Spinal cord (tissue), 10 donors: ENCODE data around the gene TRIM9. TPM values are rescaled to one million over a fixed set of nuclear protein-coding genes. Genes with fewer than 3 reads are reported as not detected.

ENCODE experiments used
- DNase-seq, 6 donors: peaks; one replicate each; pipeline versions ENCODE4 v3.0.0 to v3.0.0-alpha.2; 2013 to 2015; ENCODE audit warnings: low spot score in 6 of 6, low read depth in 4 of 6
- H3K27ac ChIP-seq: one replicate; pipeline ENCODE4 v1.5.1; 2013; ENCODE audit warnings: low read depth, low read length, control low read depth
- H3K27me3 ChIP-seq: one replicate; pipeline ENCODE4 v1.6.1; 2013; ENCODE audit warnings: low read length; ENCODE audit not compliant: control insufficient read depth, insufficient read depth
- H3K36me3 ChIP-seq: one replicate; pipeline ENCODE4 v1.6.1; 2013; ENCODE audit warnings: low read length; ENCODE audit not compliant: control insufficient read depth, insufficient read depth
- H3K4me1 ChIP-seq: one replicate; pipeline ENCODE4 v1.6.1; 2013; ENCODE audit warnings: low read length; ENCODE audit not compliant: control insufficient read depth, insufficient read depth
- H3K4me3 ChIP-seq: one replicate; pipeline ENCODE4 v1.5.1; 2013; ENCODE audit warnings: low read depth, low read length, control low read depth
- H3K9me3 ChIP-seq: one replicate; pipeline ENCODE4 v1.6.1; 2013; ENCODE audit warnings: low read length; ENCODE audit not compliant: control insufficient read depth, insufficient read depth
- WGBS: methylation state at CpG from one replicate; pipeline ENCODE4 v1.1.5; 2013; ENCODE audit warnings: missing lambda C conversion rate; ENCODE audit not compliant: insufficient coverage; 5-methylcytosine and 5-hydroxymethylcytosine counted together
- polyA plus RNA-seq, 2 donors: library from polyadenylated mRNA; unstranded; fragments of 120-200 nt; gene quantifications; one replicate each; pipeline ENCODE4 v1.2.1, GENCODE V29; 2013; ENCODE audit not compliant: insufficient read length in 2 of 2
- total RNA-seq, 2 donors: library from RNA; depleted of rRNA in 1 of 2; stranded (reverse); fragments of 120-200 nt in 1 of 2; fragments of >200 nt in 1 of 2; gene quantifications; one replicate each; pipeline versions ENCODE4 v1.2.3 to v1.2.4, GENCODE V29; 2013 to 2014
- donor health status: healthy.

The TRIM9 gene
- total and polyA plus RNA-seq, 4 donors, result 28.9 to 122 (median 78.6) TPM

GRCh38 chr14:51020024-51020710 is 74.7 kb downstream of the TRIM9 start:
- no peak overlapping the region for H3K4me3 ChIP-seq
- H3K27me3 ChIP-seq, result no peaks in the 10 kb centered on the region
- H3K9me3 ChIP-seq, result no peaks in the 10 kb centered on the region
- peak in 3 of 6 donors; percentile 64 to 86 (median 82) for DNase-seq
- 33% methylated on average over 10 of the region's 11 CpGs for WGBS
- peak overlapping the region; percentile 91 for H3K27ac ChIP-seq
- H3K4me1 ChIP-seq, result peaks cover 28% of the 10 kb centered on the region
- peaks cover 14% of the 10 kb centered on the region for H3K36me3 ChIP-seq

GRCh38 chr14:51019089-51019488 is 75.8 kb downstream of the TRIM9 start:
- peaks cover 14% of the 10 kb centered on the region for H3K36me3 ChIP-seq
- peaks cover 26% of the 10 kb centered on the region for H3K4me1 ChIP-seq
- no peak overlapping the region for H3K4me3 ChIP-seq
- no peaks in the 10 kb centered on the region for H3K9me3 ChIP-seq
- H3K27ac ChIP-seq, result peak overlapping the region; percentile 91
- 100% methylated on average over 1 of the region's 1 CpG for WGBS
- DNase-seq, result no peak
- H3K27me3 ChIP-seq, result no peaks in the 10 kb centered on the region

- Histone ChIP-seq H3K9me3 (no peaks in the 10 kb centered on the region), H3K4me1 (peaks cover 24% of the 10 kb centered on the region), H3K36me3 (peaks cover 14% of the 10 kb centered on the region), H3K27me3 (no peaks in the 10 kb centered on the region), H3K4me3 (no peak overlapping the region), H3K27ac (no peak overlapping the region)
- no peak for DNase-seq
- no CpG with 5 or more reads among the region's 4 CpGs for WGBS
Observed at GRCh38 chr14:51018521-51018920, 76.4 kb downstream of the TRIM9 start.

- Histone ChIP-seq H3K27ac (peak overlapping the region; percentile 72), H3K9me3 (no peaks in the 10 kb centered on the region), H3K4me1 (peaks cover 9% of the 10 kb centered on the region), H3K36me3 (peaks cover 3% of the 10 kb centered on the region), H3K4me3 (no peak overlapping the region), H3K27me3 (no peaks in the 10 kb centered on the region)
- WGBS, result 49% methylated on average over 2 of the region's 3 CpGs
- no peak for DNase-seq
Observed at GRCh38 chr14:51014625-51015024, 80.3 kb downstream of the TRIM9 start.

GRCh38 chr14:51014086-51014485 is 80.8 kb downstream of the TRIM9 start:
- H3K27ac ChIP-seq, result peak overlapping the region; percentile 72
- H3K36me3 ChIP-seq, result peaks cover 5% of the 10 kb centered on the region
- no peaks in the 10 kb centered on the region for H3K9me3 ChIP-seq
- no peak overlapping the region for H3K4me3 ChIP-seq
- no peaks in the 10 kb centered on the region for H3K27me3 ChIP-seq
- WGBS, result 50% methylated on average over 2 of the region's 2 CpGs
- H3K4me1 ChIP-seq, result peaks cover 9% of the 10 kb centered on the region
- peak in 2 of 6 donors; percentile 42 to 84 for DNase-seq

- Histone ChIP-seq H3K27me3 (no peaks in the 10 kb centered on the region), H3K36me3 (peaks cover 7% of the 10 kb centered on the region), H3K4me3 (no peak overlapping the region), H3K27ac (no peak overlapping the region), H3K4me1 (peaks cover 6% of the 10 kb centered on the region), H3K9me3 (no peaks in the 10 kb centered on the region)
- DNase-seq, result no peak
- 100% methylated on average over 2 of the region's 3 CpGs for WGBS
Observed at GRCh38 chr14:51012055-51012454, 82.8 kb downstream of the TRIM9 start.

GRCh38 chr14:51008446-51008845 is 86.5 kb downstream of the TRIM9 start:
- Histone ChIP-seq H3K27ac (peak overlapping the region; percentile 37), H3K36me3 (peaks cover 7% of the 10 kb centered on the region), H3K27me3 (no peaks in the 10 kb centered on the region), H3K4me1 (peaks cover 8% of the 10 kb centered on the region), H3K4me3 (no peak overlapping the region), H3K9me3 (no peaks in the 10 kb centered on the region)
- no peak for DNase-seq

- Histone ChIP-seq H3K27ac (peak overlapping the region; percentile 87), H3K36me3 (peaks cover 7% of the 10 kb centered on the region), H3K4me1 (peaks cover 8% of the 10 kb centered on the region), H3K27me3 (no peaks in the 10 kb centered on the region), H3K9me3 (no peaks in the 10 kb centered on the region), H3K4me3 (no peak overlapping the region)
- WGBS, result 39% methylated on average over 2 of the region's 4 CpGs
- peak in 5 of 6 donors; percentile 63 to 94 (median 76) for DNase-seq
Observed at GRCh38 chr14:51006781-51007211, 88.1 kb downstream of the TRIM9 start.

- DNase-seq, result peak in 1 of 6 donors; percentile 55
- Histone ChIP-seq H3K4me1 (peaks cover 8% of the 10 kb centered on the region), H3K36me3 (peaks cover 8% of the 10 kb centered on the region), H3K27me3 (no peaks in the 10 kb centered on the region), H3K27ac (peak overlapping the region; percentile 87), H3K4me3 (no peak overlapping the region), H3K9me3 (no peaks in the 10 kb centered on the region)
- WGBS, result no CpG with 5 or more reads among the region's 2 CpGs
Observed at GRCh38 chr14:51006324-51006723, 88.6 kb downstream of the TRIM9 start.
